ENCODE results near the gene ZNF740.

DNA sequence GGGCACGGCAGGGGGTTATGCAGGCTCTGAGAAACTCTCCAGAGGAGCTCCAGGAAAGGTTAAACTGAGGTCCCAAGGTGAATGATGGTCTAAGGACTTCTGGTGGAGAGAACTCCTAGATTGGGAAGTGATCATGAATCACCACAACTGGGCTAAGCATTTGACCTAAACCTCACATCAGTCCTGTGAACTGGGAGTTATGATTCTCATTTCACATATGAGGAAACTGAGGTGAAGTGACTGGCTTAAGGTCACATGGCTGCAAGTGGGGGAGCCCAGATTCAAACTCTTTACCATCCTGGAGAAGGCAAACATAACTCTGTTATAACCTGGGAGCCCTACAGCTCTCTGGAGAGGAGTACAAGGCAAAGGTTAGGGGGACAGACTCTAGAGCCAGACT, 47.3 kb downstream of the ZNF740 start:
- TF ChIP-seq, protein P1, sequence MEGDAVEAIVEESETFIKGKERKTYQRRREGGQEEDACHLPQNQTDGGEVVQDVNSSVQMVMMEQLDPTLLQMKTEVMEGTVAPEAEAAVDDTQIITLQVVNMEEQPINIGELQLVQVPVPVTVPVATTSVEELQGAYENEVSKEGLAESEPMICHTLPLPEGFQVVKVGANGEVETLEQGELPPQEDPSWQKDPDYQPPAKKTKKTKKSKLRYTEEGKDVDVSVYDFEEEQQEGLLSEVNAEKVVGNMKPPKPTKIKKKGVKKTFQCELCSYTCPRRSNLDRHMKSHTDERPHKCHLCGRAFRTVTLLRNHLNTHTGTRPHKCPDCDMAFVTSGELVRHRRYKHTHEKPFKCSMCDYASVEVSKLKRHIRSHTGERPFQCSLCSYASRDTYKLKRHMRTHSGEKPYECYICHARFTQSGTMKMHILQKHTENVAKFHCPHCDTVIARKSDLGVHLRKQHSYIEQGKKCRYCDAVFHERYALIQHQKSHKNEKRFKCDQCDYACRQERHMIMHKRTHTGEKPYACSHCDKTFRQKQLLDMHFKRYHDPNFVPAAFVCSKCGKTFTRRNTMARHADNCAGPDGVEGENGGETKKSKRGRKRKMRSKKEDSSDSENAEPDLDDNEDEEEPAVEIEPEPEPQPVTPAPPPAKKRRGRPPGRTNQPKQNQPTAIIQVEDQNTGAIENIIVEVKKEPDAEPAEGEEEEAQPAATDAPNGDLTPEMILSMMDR (IDR thresholded peaks at IDR 0.05), result no peak
- no peak for TF ChIP-seq EZH2 (IDR thresholded peaks at IDR 0.05; ENCODE audit: borderline replicate concordance, insufficient read depth, low read depth, low read length, poor library complexity, severe bottlenecking)

Measured in B cell (primary cell).